PFSK-1 (cell line): ENCODE data around the gene SLC50A1.

ENCODE experiments used
- FOXP2 ChIP-seq: optimal IDR thresholded peaks from 2 replicates; pipeline ENCODE3; 2011; ENCODE audit warnings: borderline replicate concordance, control low read depth, inconsistent platforms; ENCODE audit not compliant: insufficient read depth; ENCODE audit errors: extremely low read length, extremely low read depth
- POLR2AphosphoS5 ChIP-seq: IDR thresholded peaks from 2 replicates; pipeline ENCODE4 v1.6.1; 2012; ENCODE audit warnings: low read depth, mild to moderate bottlenecking, control low read depth, low read length, moderate library complexity
- SIN3A ChIP-seq: IDR thresholded peaks from 2 replicates; pipeline ENCODE4 v1.6.1; 2012; ENCODE audit warnings: mild to moderate bottlenecking, low read length, moderate library complexity, borderline replicate concordance; ENCODE audit not compliant: insufficient read depth
- TAF1 ChIP-seq: IDR thresholded peaks from 2 replicates; pipeline ENCODE4 v1.6.1; 2012; ENCODE audit warnings: low read length, control low read depth, borderline replicate concordance; ENCODE audit not compliant: insufficient read depth
- TF ChIP-seq, protein P1 (sequence below), 2 experiments: IDR thresholded peaks; 2 replicates each; pipeline versions ENCODE4 v1.6.1 to v1.8.0; 2011 to 2012; ENCODE audit warnings: low read depth in 2 of 2, low read length in 2 of 2, control low read depth in 1 of 2, inconsistent platforms in 1 of 2, mild to moderate bottlenecking in 1 of 2, moderate library complexity in 1 of 2; ENCODE audit not compliant: insufficient read depth in 1 of 2

SLC50A1 gene

DNA sequence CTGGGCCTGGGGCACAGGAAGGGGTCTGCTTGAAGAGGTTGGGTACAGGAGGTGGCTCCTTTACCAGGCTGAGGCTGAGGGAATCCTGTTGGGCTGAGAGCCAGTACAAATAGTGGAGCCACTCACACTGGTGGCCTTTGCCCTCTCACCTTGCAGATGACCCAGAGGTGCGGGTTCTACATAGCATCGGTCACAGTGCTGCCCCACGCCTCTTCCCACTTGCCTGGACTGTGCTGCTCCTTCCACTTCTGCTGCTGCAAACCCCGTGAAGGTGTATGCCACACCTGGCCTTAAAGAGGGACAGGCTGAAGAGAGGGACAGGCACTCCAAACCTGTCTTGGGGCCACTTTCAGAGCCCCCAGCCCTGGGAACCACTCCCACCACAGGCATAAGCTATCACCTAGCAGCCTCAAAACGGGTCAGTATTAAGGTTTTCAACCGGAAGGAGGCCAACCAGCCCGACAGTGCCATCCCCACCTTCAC lies 1.8 kb upstream of the SLC50A1 start:
- no peak for TF ChIP-seq POLR2AphosphoS5

DNA sequence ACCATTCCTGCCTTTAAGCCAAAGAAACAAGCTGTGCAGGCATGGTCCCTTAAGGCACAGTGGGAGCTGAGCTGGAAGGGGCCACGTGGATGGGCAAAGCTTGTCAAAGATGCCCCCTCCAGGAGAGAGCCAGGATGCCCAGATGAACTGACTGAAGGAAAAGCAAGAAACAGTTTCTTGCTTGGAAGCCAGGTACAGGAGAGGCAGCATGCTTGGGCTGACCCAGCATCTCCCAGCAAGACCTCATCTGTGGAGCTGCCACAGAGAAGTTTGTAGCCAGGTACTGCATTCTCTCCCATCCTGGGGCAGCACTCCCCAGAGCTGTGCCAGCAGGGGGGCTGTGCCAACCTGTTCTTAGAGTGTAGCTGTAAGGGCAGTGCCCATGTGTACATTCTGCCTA lies 1.3 kb upstream of the SLC50A1 start:
- TF ChIP-seq TAF1 = no peak
- no peak for TF ChIP-seq FOXP2
- no peak for TF ChIP-seq SIN3A
- TF ChIP-seq, protein P1, sequence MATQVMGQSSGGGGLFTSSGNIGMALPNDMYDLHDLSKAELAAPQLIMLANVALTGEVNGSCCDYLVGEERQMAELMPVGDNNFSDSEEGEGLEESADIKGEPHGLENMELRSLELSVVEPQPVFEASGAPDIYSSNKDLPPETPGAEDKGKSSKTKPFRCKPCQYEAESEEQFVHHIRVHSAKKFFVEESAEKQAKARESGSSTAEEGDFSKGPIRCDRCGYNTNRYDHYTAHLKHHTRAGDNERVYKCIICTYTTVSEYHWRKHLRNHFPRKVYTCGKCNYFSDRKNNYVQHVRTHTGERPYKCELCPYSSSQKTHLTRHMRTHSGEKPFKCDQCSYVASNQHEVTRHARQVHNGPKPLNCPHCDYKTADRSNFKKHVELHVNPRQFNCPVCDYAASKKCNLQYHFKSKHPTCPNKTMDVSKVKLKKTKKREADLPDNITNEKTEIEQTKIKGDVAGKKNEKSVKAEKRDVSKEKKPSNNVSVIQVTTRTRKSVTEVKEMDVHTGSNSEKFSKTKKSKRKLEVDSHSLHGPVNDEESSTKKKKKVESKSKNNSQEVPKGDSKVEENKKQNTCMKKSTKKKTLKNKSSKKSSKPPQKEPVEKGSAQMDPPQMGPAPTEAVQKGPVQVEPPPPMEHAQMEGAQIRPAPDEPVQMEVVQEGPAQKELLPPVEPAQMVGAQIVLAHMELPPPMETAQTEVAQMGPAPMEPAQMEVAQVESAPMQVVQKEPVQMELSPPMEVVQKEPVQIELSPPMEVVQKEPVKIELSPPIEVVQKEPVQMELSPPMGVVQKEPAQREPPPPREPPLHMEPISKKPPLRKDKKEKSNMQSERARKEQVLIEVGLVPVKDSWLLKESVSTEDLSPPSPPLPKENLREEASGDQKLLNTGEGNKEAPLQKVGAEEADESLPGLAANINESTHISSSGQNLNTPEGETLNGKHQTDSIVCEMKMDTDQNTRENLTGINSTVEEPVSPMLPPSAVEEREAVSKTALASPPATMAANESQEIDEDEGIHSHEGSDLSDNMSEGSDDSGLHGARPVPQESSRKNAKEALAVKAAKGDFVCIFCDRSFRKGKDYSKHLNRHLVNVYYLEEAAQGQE (IDR thresholded peaks at IDR 0.05; ENCODE audit: insufficient read depth in 1 of 2, low read depth in 2 of 2, low read length in 2 of 2) = no peak
- no peak for TF ChIP-seq POLR2AphosphoS5

DNA sequence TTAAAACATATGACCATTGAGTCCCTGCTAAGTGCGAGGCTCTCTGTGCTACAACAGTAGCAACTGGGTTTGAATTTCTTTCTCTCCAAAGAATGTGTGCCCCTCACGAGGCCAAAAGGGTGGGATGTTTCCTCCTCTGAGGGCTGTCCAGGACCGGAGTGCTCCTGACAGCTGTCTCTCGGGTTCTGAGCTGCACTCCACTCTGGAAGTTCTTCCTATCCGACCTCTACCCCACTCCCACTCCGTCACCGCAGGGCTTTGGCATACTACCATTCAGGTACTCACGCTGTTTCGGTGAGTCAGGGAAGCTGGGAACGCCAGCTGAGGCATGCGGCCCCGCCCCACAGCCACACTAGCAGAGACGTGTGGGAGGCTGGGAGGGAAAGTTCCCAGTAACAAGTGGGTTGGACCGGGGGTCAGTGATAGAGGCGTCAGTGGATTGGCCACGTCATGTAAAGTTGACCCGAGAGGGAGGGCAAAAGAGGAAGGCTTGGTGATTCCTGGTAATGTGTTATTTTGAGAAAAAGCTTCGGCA lies 705 bp upstream of the SLC50A1 start:
- TF ChIP-seq FOXP2 = no peak
- TF ChIP-seq SIN3A = peak; percentile 99

DNA sequence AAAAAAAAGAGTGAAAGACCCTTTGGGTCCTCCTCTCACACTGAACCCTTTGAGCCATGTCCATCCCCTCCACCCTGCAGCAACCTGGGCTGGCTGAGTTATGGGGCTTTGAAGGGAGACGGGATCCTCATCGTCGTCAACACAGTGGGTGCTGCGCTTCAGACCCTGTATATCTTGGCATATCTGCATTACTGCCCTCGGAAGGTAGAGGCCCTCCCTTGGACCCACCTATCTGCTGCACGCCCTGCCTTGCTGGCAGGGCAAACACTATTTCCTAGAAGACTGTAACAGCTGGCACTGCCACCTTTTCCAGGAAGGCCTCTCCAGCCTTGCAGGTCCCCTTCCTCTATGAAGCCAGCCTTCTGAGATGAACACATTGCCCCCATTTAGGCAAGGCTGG lies 1.1 kb downstream of the SLC50A1 start:
- TF ChIP-seq, protein P1 (IDR thresholded peaks at IDR 0.05; ENCODE audit: insufficient read depth in 1 of 2, low read depth in 2 of 2, low read length in 2 of 2) = no peak
- no peak for TF ChIP-seq TAF1

DNA sequence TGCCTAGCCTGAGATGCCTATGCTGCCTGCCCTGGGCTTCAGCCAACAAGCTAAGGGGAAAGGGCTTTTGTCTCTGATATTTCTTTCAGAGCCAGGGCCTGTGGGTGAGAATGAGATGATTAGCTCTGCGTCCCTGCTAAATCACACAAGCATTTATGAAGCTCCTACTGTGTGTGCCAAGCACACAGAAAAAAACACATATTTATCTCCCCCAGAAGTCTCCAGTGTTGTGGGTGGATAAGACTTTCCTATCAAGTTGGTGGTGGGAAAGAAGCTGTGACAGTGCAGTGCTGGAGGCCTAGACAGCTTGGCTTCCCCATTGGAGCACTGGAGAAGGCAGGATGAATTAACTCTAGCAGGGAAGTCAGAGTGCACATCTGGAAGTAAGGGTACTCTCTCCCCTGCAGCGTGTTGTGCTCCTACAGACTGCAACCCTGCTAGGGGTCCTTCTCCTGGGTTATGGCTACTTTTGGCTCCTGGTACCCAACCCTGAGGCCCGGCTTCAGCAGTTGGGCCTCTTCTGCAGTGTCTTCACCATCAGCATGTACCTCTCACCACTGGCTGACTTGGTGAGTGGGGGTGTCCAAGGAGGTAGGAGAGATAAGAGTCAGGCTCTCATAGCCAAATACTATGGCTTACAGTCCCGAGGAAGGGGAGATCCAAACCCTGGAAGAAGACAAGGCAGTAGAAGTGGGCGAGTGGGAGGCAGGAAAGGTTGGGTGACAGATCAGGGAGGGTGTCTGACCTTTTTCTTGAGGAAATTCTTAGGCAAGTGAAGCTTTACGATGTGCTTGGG lies 1.7 kb downstream of the SLC50A1 start:
- TF ChIP-seq POLR2AphosphoS5 (peak; percentile 46; the same call in 1 of the 2 replicates), FOXP2 (no peak), TAF1 (no peak)

DNA sequence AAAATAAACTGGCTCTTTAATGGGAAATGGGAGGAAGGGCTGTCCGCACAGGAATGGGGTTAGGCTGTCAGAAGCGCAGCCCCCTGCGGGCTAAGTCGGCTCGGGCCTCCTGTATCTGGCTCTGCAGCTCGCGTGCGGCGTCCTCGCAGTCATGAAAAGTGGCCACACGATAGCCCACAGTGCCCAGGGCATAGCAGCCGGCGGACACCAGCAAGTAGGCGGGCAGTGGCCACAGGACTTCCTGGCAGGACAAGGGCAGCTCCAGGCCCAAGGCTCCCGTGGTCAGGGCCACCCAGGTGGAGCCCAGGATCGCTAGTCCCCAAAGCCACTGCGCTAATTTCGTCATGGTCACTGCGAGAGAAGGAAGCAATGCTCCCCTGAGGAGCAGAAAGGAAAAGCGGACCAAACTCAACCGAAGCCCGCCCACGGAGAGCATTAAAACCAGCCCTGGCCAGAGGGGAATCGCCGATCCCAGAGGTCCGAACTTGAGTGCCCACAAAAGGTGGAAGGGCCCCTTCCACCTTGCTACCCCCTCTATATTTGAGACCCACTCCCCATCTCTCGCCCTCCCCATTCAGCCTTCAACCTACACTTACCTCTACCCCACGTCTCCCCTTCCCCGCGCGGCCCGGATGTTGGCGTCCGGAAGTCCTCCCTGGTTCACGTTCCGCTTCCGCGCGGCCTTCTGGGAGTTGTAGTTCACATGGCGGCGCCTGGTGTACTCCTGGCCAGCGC lies 4.4 kb downstream of the SLC50A1 start, which contains the start of gene DPM3:
Gene DPM3 (minus strand): TSS at position 637 of the 735 bp plus-strand sequence. CDS start 291 bp downstream, at position 346.
- TF ChIP-seq, protein P1 (IDR thresholded peaks at IDR 0.05; ENCODE audit: insufficient read depth in 1 of 2, low read depth in 2 of 2, low read length in 2 of 2) = 0 out of 4 replicates have a peak, but pooled peaks of 1 of the 2 experiments have one; percentile 57
- no peak for TF ChIP-seq TAF1
- TF ChIP-seq FOXP2 = no peak
- peak; percentile 64 for TF ChIP-seq SIN3A
- TF ChIP-seq POLR2AphosphoS5 = peak; percentile 89
